HepG2 (cell line): ENCODE data around the gene SHROOM1. TPM values are rescaled to one million over a fixed set of nuclear protein-coding genes. Genes with fewer than 3 reads are reported as not detected.
A peak's percentile ranks its signal among the peaks of the same experiment; 100 is the strongest.

Source experiments
- ATAC-seq: fragments of 200-7000 bp; cut with Tn5 transposase; 3 replicates; pipeline ENCODE4 v1.9.1; 2020; ENCODE audit warnings: mild to moderate bottlenecking, moderate library complexity
- BruUV-seq: library from RNA; stranded (reverse); fragments of 400-500 nt; replicated peaks from 2 replicates; lab custom pipeline; 2021; lab: Mats Ljungman, UMichigan
- CTCF ChIA-PET: fragments of 300-600 bp; formaldehyde crosslinking; extraction: SDS; loops from one replicate; lab custom pipeline; 2021; ENCODE audit warnings: low total read pairs, inconsistent platforms, low intra/inter-chr PET ratio; lab: Yijun Ruan, JAX
- POLR2A ChIA-PET: fragments of 350-600 bp; sonication (Branson Sonifier 250); formaldehyde crosslinking; loops from one replicate; lab custom pipeline; 2020; ENCODE audit warnings: antibody characterized with exemption, inconsistent platforms; lab: Yijun Ruan, JAX
- DNase-seq: peaks from one replicate; pipeline ENCODE4 v3.0.0-alpha.2; 2015; ENCODE audit warnings: low spot score
- FAIRE-seq: peaks from 3 replicates; lab custom pipeline; 2011; peaks lifted over from hg19 to GRCh38; lab: Jason Lieb, UNC
- H2AFZ ChIP-seq: one replicate; pipeline ENCODE4 v1.6.1; 2011; ENCODE audit warnings: low read length, inconsistent platforms
- H3K27ac ChIP-seq: fragments of 300-600 bp; 3 replicates; pipeline ENCODE4 v1.8.0; 2011; ENCODE audit warnings: mixed run types, mild to moderate bottlenecking, mixed read lengths, low read length, inconsistent platforms; ENCODE audit not compliant: insufficient read depth; ENCODE audit errors: extremely low read length
- H3K27me3 ChIP-seq, 2 experiments: fragments of 200-600 bp in 1 of 2; 2 replicates in 1 of 2; 3 replicates in 1 of 2; pipeline versions ENCODE4 v1.6.0 to v1.8.0; 2011; ENCODE audit warnings: low read length in 2 of 2, mild to moderate bottlenecking in 2 of 2, moderate library complexity in 2 of 2, inconsistent platforms in 1 of 2; ENCODE audit not compliant: insufficient read depth in 2 of 2, control insufficient read depth in 1 of 2
- H3K36me3 ChIP-seq, 2 experiments: fragments of 200-600 bp in 1 of 2; replicated peaks in 1 of 2; 2 replicates in 1 of 2; 3 replicates in 1 of 2; pipeline versions ENCODE4 v1.5.1 to v1.8.0; 2011; ENCODE audit warnings: low read length in 2 of 2, inconsistent platforms in 1 of 2; ENCODE audit not compliant: insufficient read depth in 2 of 2, control insufficient read depth in 1 of 2
- H3K4me1 ChIP-seq: 2 replicates; pipeline ENCODE4 v1.5.1; 2012; ENCODE audit warnings: low read length, inconsistent platforms; ENCODE audit not compliant: insufficient read depth
- H3K4me2 ChIP-seq: 2 replicates; pipeline ENCODE4 v1.6.0; 2011; ENCODE audit warnings: low read depth, low read length, inconsistent platforms
- H3K4me3 ChIP-seq, 3 experiments: fragments of 200-600 bp in 1 of 3; sonication (generic), shearing (Covaris generic) in 1 of 3; replicated peaks in 1 of 3; 2 replicates each; pipeline ENCODE4 v1.5.1; 2011 to 2016; ENCODE audit warnings: low read length in 3 of 3, inconsistent platforms in 2 of 3, low read depth in 2 of 3, mild to moderate bottlenecking in 2 of 3, control low read depth in 1 of 3, mixed read lengths in 1 of 3; ENCODE audit not compliant: insufficient read depth in 1 of 3
- H3K79me2 ChIP-seq: one replicate; pipeline ENCODE4 v1.6.1; 2011; ENCODE audit warnings: low read length, inconsistent platforms; ENCODE audit not compliant: insufficient read depth
- H3K9ac ChIP-seq: 2 replicates; pipeline ENCODE4 v1.6.0; 2011; ENCODE audit warnings: mild to moderate bottlenecking, low read depth, low read length, inconsistent platforms; ENCODE audit not compliant: insufficient read depth
- H3K9me3 ChIP-seq: 2 replicates; pipeline ENCODE4 v1.5.1; 2012; ENCODE audit warnings: mild to moderate bottlenecking, low read length
- H4K20me1 ChIP-seq: 2 replicates; pipeline ENCODE4 v1.6.0; 2011; ENCODE audit warnings: inconsistent platforms, mild to moderate bottlenecking, low read length, moderate library complexity; ENCODE audit not compliant: insufficient read depth
- BRCA1 ChIP-seq: sonication (generic); formaldehyde crosslinking; IDR thresholded peaks from 2 replicates; pipeline ENCODE4 v1.4.0; 2020; ENCODE audit warnings: missing genetic modification reagents
- ETS1 ChIP-seq: sonication (generic); formaldehyde crosslinking; IDR thresholded peaks from 2 replicates; pipeline ENCODE4 v1.4.0; 2020; ENCODE audit warnings: missing genetic modification reagents
- HBP1 ChIP-seq: IDR thresholded peaks from 2 replicates; pipeline ENCODE4 v1.6.1; 2016; ENCODE audit warnings: low read depth, control low read depth
- HNF4G ChIP-seq, 2 experiments: sonication (generic) in 1 of 2; formaldehyde crosslinking in 1 of 2; IDR thresholded peaks; 2 replicates each; pipeline versions ENCODE4 v1.4.0 to v1.6.1; 2011 to 2020; ENCODE audit warnings: borderline replicate concordance in 2 of 2, low read depth in 2 of 2, mild to moderate bottlenecking in 2 of 2, low read length in 1 of 2, missing genetic modification reagents in 1 of 2, moderate library complexity in 1 of 2
- MAZ ChIP-seq, 2 experiments: sonication (generic) in 1 of 2; formaldehyde crosslinking in 1 of 2; IDR thresholded peaks; 2 replicates each; pipeline versions ENCODE4 v1.5.0 to v1.6.1; 2012 to 2020; ENCODE audit warnings: low read depth in 2 of 2, mild to moderate bottlenecking in 2 of 2, borderline replicate concordance in 1 of 2, improper control_type of control experiment in 1 of 2, low read length in 1 of 2, missing genetic modification reagents in 1 of 2, moderate library complexity in 1 of 2
- PHF5A ChIP-seq: IDR thresholded peaks from one replicate; pipeline ENCODE4 v1.6.1; 2018; ENCODE audit warnings: low read depth, missing genetic modification reagents; ENCODE audit not compliant: unreplicated experiment
- SIX1 ChIP-seq: sonication (generic); formaldehyde crosslinking; IDR thresholded peaks from 2 replicates; pipeline ENCODE4 v1.4.0; 2020; ENCODE audit warnings: missing genetic modification reagents, borderline replicate concordance
- SNAI1 ChIP-seq: sonication (generic); formaldehyde crosslinking; IDR thresholded peaks from 2 replicates; pipeline ENCODE4 v1.5.0; 2020; ENCODE audit warnings: mild to moderate bottlenecking, missing genetic modification reagents, borderline replicate concordance
- SSRP1 ChIP-seq: IDR thresholded peaks from 2 replicates; pipeline ENCODE4 v1.6.1; 2016; ENCODE audit warnings: control low read depth
- ZEB1 ChIP-seq: IDR thresholded peaks from 2 replicates; pipeline ENCODE4 v1.6.1; 2012; ENCODE audit warnings: mild to moderate bottlenecking, low read depth, inconsistent platforms; ENCODE audit not compliant: insufficient replicate concordance
- ZNF124 ChIP-seq: sonication (generic); formaldehyde crosslinking; IDR thresholded peaks from 2 replicates; pipeline ENCODE4 v1.4.0; 2020; ENCODE audit warnings: missing genetic modification reagents
- ZNF691 ChIP-seq: sonication (generic); formaldehyde crosslinking; IDR thresholded peaks from 2 replicates; pipeline ENCODE4 v1.4.0; 2020; ENCODE audit warnings: missing genetic modification reagents, low read depth, mild to moderate bottlenecking, borderline replicate concordance
- ZNF766 ChIP-seq: sonication (generic); formaldehyde crosslinking; IDR thresholded peaks from 2 replicates; pipeline ENCODE4 v1.5.0; 2020; ENCODE audit warnings: missing genetic modification reagents, borderline replicate concordance
- WGBS: methylation state at CpG from one replicate; pipeline ENCODE4 v1.1.6; 2017; ENCODE audit warnings: low lambda C conversion rate; 5-methylcytosine and 5-hydroxymethylcytosine counted together
- in situ Hi-C: cut with HindIII; loops from 2 replicates; pipeline ENCODE4 v1.10.0; 2017; ENCODE audit warnings: low pct_unique_long_range_greater_than_20kb; ENCODE audit not compliant: extremely low pct_ligation_motif_present
- intact Hi-C: fragments of 100-400 bp; cut with micrococcal nuclease; formaldehyde crosslinking; loops from one replicate; pipeline ENCODE4 v1.10.0; 2022; ENCODE audit not compliant: unreplicated experiment
- polyA plus RNA-seq, 8 experiments: library from polyadenylated mRNA; depleted of rRNA in 3 of 8; stranded (reverse) in 7 of 8; unstranded in 1 of 8; fragments of >200 nt; fragmentation: Illumina TruSeq in 4 of 8; extraction: Trizol in 4 of 8; gene quantifications; 2 replicates each; pipeline versions ENCODE4 v1.2.1 to v1.2.3, GENCODE V29; 2011 to 2016; ENCODE audit warnings: low read depth in 4 of 8, missing spikeins in 1 of 8, mixed read lengths in 1 of 8; ENCODE audit not compliant: insufficient read depth in 1 of 8
- total RNA-seq, 5 experiments: library from RNA; depleted of rRNA; stranded (reverse); fragments of >200 nt; fragmentation: Illumina TruSeq; extraction: Trizol; gene quantifications; 2 replicates each; pipeline ENCODE4 v1.2.3, GENCODE V29; 2016; ENCODE audit warnings: low read depth in 1 of 5

Gene SHROOM1
- total and polyA plus RNA-seq, 2 of the 13 experiments (the other 11 are each of a cell fraction or from before 2014, with no cell fraction given) = 18.2 to 25.7 TPM

- CTCF ChIA-PET = interaction anchor here (1.0 kb wide), 1 partner anchor 65 kb away, joined by 3 read pairs; no protein-coding TSS in a partner anchor
These were observed 42.3 kb upstream of the SHROOM1 start for GRCh38 chr5:132872788-132873118.

More at GRCh38 chr5:132872788-132873118, 42.3 kb upstream of the SHROOM1 start:
- 89% methylated on average over 1 of the region's 1 CpG for WGBS
- H3K9me3 ChIP-seq = no peaks in the 10 kb centered on the region
- no peaks in the 10 kb centered on the region for H4K20me1 ChIP-seq
- H2AFZ ChIP-seq = no peak overlapping the region
- FAIRE-seq (no peak), DNase-seq (no peak), ATAC-seq (peak; percentile 1; the same call in 2 of the 3 replicates)
- peak overlapping the region; percentile 67 for H3K9ac ChIP-seq
- intact Hi-C loops = no loop called here
- peak overlapping the region; percentile 95 for H3K27ac ChIP-seq
- TF ChIP-seq HBP1 (0 out of 2 replicates have a peak, but pooled peaks have one; percentile 2), BRCA1 (CRISPR knock-in tag) (0 out of 2 replicates have a peak, but pooled peaks have one; percentile 38), MAZ (IDR thresholded peaks at IDR 0.05; ENCODE audit: borderline replicate concordance, low read depth, low read length) (no peak), MAZ (CRISPR knock-in tag; IDR thresholded peaks at IDR 0.05; ENCODE audit: low read depth) (no peak), ZEB1 (peak; percentile 12), SSRP1 (CRISPR knock-in tag) (0 out of 2 replicates have a peak, but pooled peaks have one; percentile 38), SIX1 (CRISPR knock-in tag) (0 out of 2 replicates have a peak, but pooled peaks have one; percentile 25), ETS1 (no peak), ZNF766 (0 out of 2 replicates have a peak, but pooled peaks have one; percentile 38), SNAI1 (CRISPR knock-in tag) (no peak), ZNF124 (CRISPR knock-in tag) (0 out of 2 replicates have a peak, but pooled peaks have one; percentile 13), ZNF691 (CRISPR knock-in tag) (0 out of 2 replicates have a peak, but pooled peaks have one; percentile 15), PHF5A (CRISPR knock-in tag) (peak; percentile 1), HNF4G (IDR thresholded peaks at IDR 0.05; ENCODE audit: borderline replicate concordance, low read depth, low read length) (peak; percentile 11; the same call in 1 of the 2 replicates), HNF4G (CRISPR knock-in tag; IDR thresholded peaks at IDR 0.05; ENCODE audit: borderline replicate concordance, low read depth) (no peak)
- peaks cover 2 to 20% of the 10 kb centered on the region in 2 experiments; a peak in 3 of 5 replicates for H3K36me3 ChIP-seq
- in situ Hi-C loops = loop anchor here (5.0 kb wide), 1 partner anchor 40 kb away; the partner anchor contains the start of gene SHROOM1
- H3K4me2 ChIP-seq = peak overlapping the region; percentile 80
- peaks cover 17% of the 10 kb centered on the region for H3K79me2 ChIP-seq
- no peak overlapping the region; a peak in 1 of 6 replicates for H3K4me3 ChIP-seq
- POLR2A ChIA-PET = interaction anchor here (0.8 to 3.3 kb wide), 5 partner anchors 9 to 97 kb away, joined by 3 to 26 read pairs (median 4); partner anchors contain the start of gene SHROOM1
- no peaks in the 10 kb centered on the region; a peak in 1 of 5 replicates for H3K27me3 ChIP-seq
- peaks cover 90% of the 10 kb centered on the region for H3K4me1 ChIP-seq
- TSS peak; percentile 39 for BruUV-seq
